Mesothelial cell of epicardium (in vitro differentiated cells): ENCODE results near the gene CCDC191. TPM values are rescaled to one million over a fixed set of nuclear protein-coding genes. Genes with fewer than 3 reads are reported as not detected.

Experiments
- DNase-seq, 2 experiments: peaks; one replicate each; pipeline ENCODE4 v3.0.0; 2021; ENCODE audit warnings: low spot score in 2 of 2; ENCODE audit not compliant: unreplicated experiment in 2 of 2
- H3K27ac Mint-ChIP-seq: 2 replicates; pipeline ENCODE4 v1.8.0; 2021; ENCODE audit warnings: mixed read lengths
- H3K27me3 Mint-ChIP-seq: 2 replicates; pipeline ENCODE4 v1.8.0; 2021; ENCODE audit warnings: low read depth, mixed read lengths
- H3K36me3 Mint-ChIP-seq: 2 replicates; pipeline ENCODE4 v1.8.0; 2021; ENCODE audit warnings: mixed read lengths
- H3K4me1 Mint-ChIP-seq: 2 replicates; pipeline ENCODE4 v1.8.0; 2021; ENCODE audit warnings: mixed read lengths
- H3K4me3 Mint-ChIP-seq: 2 replicates; pipeline ENCODE4 v1.8.0; 2021; ENCODE audit warnings: mild to moderate bottlenecking, moderate library complexity, mixed read lengths
- H3K9me3 Mint-ChIP-seq: 2 replicates; pipeline ENCODE4 v1.8.0; 2021; ENCODE audit warnings: mixed read lengths
- CTCF ChIP-seq: fragments of 200-600 bp; sonication (generic); IDR thresholded peaks from one replicate; pipeline ENCODE4 v1.5.0; 2021; ENCODE audit warnings: antibody characterized with exemption; ENCODE audit not compliant: unreplicated experiment
- total RNA-seq: library from RNA; stranded (reverse); gene quantifications from 3 replicates; pipeline ENCODE4 v1.2.1, GENCODE V29; 2021

CCDC191 gene
- total RNA-seq, 1 donor from 2014 or later: 10.3 TPM

GRCh38 chr3:114022145-114022802 is 34.1 kb downstream of the CCDC191 start:
- Mint-ChIP-seq H3K27me3 (no peaks in the 10 kb centered on the region), H3K36me3 (no peaks in the 10 kb centered on the region), H3K4me3 (no peak overlapping the region), H3K9me3 (no peaks in the 10 kb centered on the region), H3K4me1 (peaks cover 16% of the 10 kb centered on the region), H3K27ac (peak overlapping the region; percentile 31)
- DNase-seq: no peak
- TF ChIP-seq CTCF: no peak

GRCh38 chr3:114020907-114021306 is 35.4 kb downstream of the CCDC191 start:
- TF ChIP-seq CTCF: no peak
- H3K27ac Mint-ChIP-seq: no peak overlapping the region
- no peaks in the 10 kb centered on the region for H3K36me3 Mint-ChIP-seq
- no peak for DNase-seq
- no peak overlapping the region for H3K4me3 Mint-ChIP-seq
- H3K4me1 Mint-ChIP-seq: peaks cover 14% of the 10 kb centered on the region
- H3K9me3 Mint-ChIP-seq: no peaks in the 10 kb centered on the region
- H3K27me3 Mint-ChIP-seq: no peaks in the 10 kb centered on the region

- Mint-ChIP-seq H3K4me3 (no peak overlapping the region), H3K27me3 (no peaks in the 10 kb centered on the region), H3K4me1 (peaks cover 14% of the 10 kb centered on the region), H3K36me3 (no peaks in the 10 kb centered on the region), H3K27ac (no peak overlapping the region), H3K9me3 (no peaks in the 10 kb centered on the region)
- DNase-seq: no peak
- no peak for TF ChIP-seq CTCF
These were observed 36.8 kb downstream of the CCDC191 start for GRCh38 chr3:114019486-114019885.

GRCh38 chr3:114014211-114014610 is 42.1 kb downstream of the CCDC191 start:
- DNase-seq: no peak
- TF ChIP-seq CTCF: no peak
- H3K36me3 Mint-ChIP-seq: no peaks in the 10 kb centered on the region
- no peaks in the 10 kb centered on the region for H3K27me3 Mint-ChIP-seq
- no peaks in the 10 kb centered on the region for H3K4me1 Mint-ChIP-seq
- H3K4me3 Mint-ChIP-seq: no peak overlapping the region
- H3K27ac Mint-ChIP-seq: no peak overlapping the region
- no peaks in the 10 kb centered on the region for H3K9me3 Mint-ChIP-seq

- Mint-ChIP-seq H3K27me3 (no peaks in the 10 kb centered on the region), H3K36me3 (no peaks in the 10 kb centered on the region), H3K27ac (no peak overlapping the region), H3K9me3 (no peaks in the 10 kb centered on the region), H3K4me3 (no peak overlapping the region), H3K4me1 (no peaks in the 10 kb centered on the region)
- TF ChIP-seq CTCF: no peak
- DNase-seq: no peak
These were observed 45.1 kb downstream of the CCDC191 start for GRCh38 chr3:114011059-114011797.
